Fibroblast of mammary gland (primary cell): ENCODE data around the gene ZNF26.
"Not testable (repeated sequence)": the region's sequence is repeated elsewhere in the genome, so short reads cannot be mapped to it uniquely, and the experiment has no call there.

Experiments
- DNase-seq: peaks from one replicate; pipeline ENCODE4 v3.0.0-alpha.2; 2010; ENCODE audit warnings: low read depth
- H3K4me3 ChIP-seq: 2 replicates; pipeline ENCODE4 v1.5.1; 2011; ENCODE audit warnings: low read depth, mild to moderate bottlenecking, low read length, moderate library complexity; ENCODE audit not compliant: control insufficient read depth
- TF ChIP-seq, protein P1 (sequence below): conservative IDR thresholded peaks from 2 replicates; pipeline ENCODE4 v1.5.1; 2011; ENCODE audit warnings: low read depth, low read length, inconsistent platforms; ENCODE audit not compliant: control insufficient read depth, insufficient read depth

ZNF26 gene

DNA sequence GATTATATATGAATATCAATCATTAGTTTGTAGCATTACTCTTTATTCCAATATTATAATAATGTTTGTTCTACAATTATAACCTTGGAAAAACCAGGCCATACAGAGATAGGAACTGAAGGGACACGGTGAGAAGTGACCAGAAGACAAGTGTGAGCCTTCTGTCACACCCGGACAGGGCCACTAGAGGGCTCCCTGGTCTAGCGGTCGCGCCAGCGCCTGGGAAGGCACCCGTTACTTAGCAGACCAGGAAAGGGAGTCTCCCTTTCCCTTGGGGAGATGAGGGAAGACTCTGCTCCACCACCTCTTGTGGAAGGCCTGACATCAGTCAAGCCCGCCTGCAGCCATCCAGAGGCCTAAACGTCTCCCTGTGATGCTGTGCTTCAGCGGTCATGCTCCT lies 22.2 kb upstream of the ZNF26 start:
- DNase-seq = peak; percentile 23
- TF ChIP-seq, protein P1, sequence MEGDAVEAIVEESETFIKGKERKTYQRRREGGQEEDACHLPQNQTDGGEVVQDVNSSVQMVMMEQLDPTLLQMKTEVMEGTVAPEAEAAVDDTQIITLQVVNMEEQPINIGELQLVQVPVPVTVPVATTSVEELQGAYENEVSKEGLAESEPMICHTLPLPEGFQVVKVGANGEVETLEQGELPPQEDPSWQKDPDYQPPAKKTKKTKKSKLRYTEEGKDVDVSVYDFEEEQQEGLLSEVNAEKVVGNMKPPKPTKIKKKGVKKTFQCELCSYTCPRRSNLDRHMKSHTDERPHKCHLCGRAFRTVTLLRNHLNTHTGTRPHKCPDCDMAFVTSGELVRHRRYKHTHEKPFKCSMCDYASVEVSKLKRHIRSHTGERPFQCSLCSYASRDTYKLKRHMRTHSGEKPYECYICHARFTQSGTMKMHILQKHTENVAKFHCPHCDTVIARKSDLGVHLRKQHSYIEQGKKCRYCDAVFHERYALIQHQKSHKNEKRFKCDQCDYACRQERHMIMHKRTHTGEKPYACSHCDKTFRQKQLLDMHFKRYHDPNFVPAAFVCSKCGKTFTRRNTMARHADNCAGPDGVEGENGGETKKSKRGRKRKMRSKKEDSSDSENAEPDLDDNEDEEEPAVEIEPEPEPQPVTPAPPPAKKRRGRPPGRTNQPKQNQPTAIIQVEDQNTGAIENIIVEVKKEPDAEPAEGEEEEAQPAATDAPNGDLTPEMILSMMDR = peak; percentile 30
- H3K4me3 ChIP-seq = not testable (repeated sequence)

DNA sequence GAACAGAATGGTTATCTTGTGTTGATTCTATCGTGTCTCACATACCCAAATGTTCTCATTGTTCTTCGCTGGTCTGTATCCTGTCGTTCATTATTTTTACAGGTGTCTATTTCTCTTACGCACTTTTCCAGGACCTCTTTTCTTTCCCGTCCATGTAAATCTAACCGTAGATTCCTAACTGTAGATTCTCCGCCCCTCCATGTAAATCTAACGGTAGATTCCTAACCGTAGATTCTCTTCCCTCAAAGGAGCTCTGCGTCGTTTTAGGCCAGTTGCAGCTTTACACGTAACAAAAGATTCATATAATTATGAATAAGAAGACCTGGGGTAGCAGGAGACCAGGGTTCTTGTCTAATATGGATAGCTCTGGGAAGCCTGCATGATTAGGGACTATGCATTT lies 20.4 kb upstream of the ZNF26 start:
- DNase-seq = no peak
- TF ChIP-seq, protein P1 = no peak
- no peak overlapping the region for H3K4me3 ChIP-seq

DNA sequence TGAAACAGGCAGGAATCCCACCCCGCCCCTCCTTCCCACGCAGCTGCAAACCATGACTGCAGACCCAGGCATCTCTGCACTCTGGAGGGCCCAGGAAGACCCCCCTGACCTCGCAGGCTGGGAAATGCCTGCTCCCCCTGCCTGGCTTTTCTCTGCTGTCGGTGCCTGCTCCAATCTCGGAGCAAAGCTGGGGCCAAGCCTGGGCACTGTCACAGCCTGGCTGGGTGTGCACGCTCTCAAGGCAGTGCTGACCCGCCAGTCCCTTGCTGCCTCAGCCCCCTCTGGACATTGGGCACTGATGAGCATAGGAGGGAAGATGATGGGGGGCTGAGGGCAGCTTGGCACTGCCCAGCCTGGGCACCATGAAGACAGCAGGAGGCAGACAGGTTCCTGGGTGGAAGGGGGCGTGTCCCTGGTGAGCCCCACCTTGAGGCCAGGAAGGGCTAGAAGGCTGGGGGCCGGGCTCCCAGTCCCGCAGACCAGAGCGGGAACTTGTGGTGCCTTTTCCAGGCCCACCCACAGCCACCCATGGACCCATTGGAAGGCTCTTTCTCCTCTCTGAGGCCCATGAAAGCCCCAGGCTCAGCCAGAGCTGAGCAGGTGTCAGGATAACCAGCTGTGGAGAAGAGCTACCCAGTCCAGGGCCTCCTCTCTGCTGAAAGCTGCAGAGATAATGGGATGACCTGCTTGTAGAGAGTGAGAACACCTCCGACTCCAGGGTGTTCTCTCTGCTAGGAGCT lies 19.3 kb upstream of the ZNF26 start:
- no peak for DNase-seq
- TF ChIP-seq, protein P1 = no peak
- no peak overlapping the region for H3K4me3 ChIP-seq

DNA sequence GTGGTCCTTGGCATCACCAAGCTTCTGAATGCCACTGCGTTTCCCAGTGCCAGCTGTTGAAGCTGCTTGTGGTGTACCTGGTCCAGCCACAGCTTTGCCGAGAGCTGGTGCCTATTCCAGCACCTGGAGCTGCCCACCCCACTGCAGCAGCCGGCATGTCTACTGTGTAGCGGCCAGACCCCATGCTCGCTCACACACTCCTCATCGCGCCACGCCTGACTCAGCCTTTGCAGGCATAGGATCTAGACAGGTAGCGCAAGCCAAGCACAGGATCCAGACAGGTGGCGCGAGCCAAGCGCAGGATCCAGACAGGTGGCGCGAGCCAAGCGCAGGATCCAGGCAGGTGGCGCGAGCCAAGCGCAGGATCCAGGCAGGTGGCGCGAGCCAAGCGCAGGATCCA lies 18.4 kb upstream of the ZNF26 start:
- TF ChIP-seq, protein P1 = no peak
- no peak for DNase-seq
- H3K4me3 ChIP-seq = no peak overlapping the region

DNA sequence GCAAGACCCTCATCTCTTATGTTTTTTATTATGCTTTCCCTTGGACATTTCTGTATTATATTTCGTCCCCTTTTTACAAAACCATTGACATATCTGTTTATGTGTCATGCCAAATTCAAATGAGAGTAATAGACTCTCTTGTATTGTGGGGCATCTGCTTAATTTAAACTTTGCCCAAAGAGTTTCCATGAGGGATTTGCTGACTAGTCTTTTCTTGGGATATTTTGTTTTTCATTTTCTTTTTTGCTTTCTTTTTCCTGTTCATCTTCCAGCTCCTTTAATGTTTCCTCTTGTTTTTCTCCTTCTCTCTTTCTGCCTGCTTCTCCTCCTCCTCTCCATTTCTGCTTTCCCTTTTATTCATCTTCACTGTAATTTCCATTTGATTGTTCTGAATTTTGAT lies 13.8 kb upstream of the ZNF26 start:
- H3K4me3 ChIP-seq = no peak overlapping the region
- TF ChIP-seq, protein P1 = no peak
- no peak for DNase-seq

DNA sequence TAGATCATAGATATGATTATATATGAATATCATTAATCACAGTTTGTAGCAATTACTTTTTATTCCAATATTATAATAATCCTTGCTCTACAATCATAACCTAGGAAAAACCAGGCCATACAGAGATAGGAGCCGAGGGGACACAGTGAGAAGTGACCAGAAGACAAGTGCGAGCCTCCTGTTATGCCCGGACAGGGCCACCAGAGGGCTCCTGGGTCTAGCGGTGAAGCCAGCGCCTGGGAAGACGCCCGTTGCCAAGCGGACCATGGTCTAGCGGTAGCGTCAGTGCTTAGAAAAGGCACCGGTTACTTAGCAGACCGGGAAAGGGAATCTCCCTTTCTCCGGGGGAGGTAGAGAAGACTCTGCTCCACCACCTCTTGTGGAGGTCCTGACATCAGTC lies 9.3 kb upstream of the ZNF26 start:
- TF ChIP-seq, protein P1 = peak; percentile 37
- not testable (repeated sequence) for H3K4me3 ChIP-seq
- DNase-seq = peak; percentile 7

DNA sequence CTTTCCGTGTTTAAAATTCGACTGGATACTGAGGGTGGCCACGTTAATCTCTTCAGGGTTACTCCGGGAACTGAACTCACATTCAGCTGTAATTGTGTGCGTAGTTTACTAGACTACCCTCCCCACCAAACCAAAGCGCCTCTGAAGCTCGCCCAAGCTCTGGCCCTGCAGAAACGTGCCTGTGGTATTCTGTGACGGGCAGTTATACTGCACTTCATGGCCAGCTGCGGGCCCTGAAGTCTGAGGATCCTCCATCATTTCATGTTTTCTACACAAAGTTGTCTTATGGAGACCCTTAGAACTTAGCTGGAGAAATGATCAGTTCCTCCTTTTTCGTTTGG lies 688 bp downstream of the ZNF26 start:
- no peak for DNase-seq
- TF ChIP-seq, protein P1 = no peak
- H3K4me3 ChIP-seq = peak overlapping the region; percentile 94
